ENCODE results near the gene NLRP14. TPM values are rescaled to one million over a fixed set of nuclear protein-coding genes. Genes with fewer than 3 reads are reported as not detected.

Gene NLRP14
- total RNA-seq, 1 donor from 2014 or later: not detected

Other genes with a start within 250 kb of the NLRP14 start
- 0.78 TPM for gene OR2AG2, start 248.5 kb upstream of the NLRP14 start, total RNA-seq (ENCODE audit: unreplicated experiment)
- gene OR2AG1, start 237.5 kb upstream of the NLRP14 start, total RNA-seq (ENCODE audit: unreplicated experiment): not detected
- 0.56 TPM for gene OR6A2, start 220.8 kb upstream of the NLRP14 start, total RNA-seq (ENCODE audit: unreplicated experiment)
- gene OR10A5, start 174.8 kb upstream of the NLRP14 start, total RNA-seq (ENCODE audit: unreplicated experiment): not detected
- gene OR10A2, start 157.4 kb upstream of the NLRP14 start, total RNA-seq (ENCODE audit: unreplicated experiment): not detected
- gene OR10A4, start 143.9 kb upstream of the NLRP14 start, total RNA-seq (ENCODE audit: unreplicated experiment): not detected
- 0.64 TPM for gene OR2D2, start 128.0 kb upstream of the NLRP14 start, total RNA-seq (ENCODE audit: unreplicated experiment)
- not detected for gene OR2D3, start 99.5 kb upstream of the NLRP14 start, total RNA-seq (ENCODE audit: unreplicated experiment)
- gene ZNF215, start 94.1 kb upstream of the NLRP14 start, total RNA-seq (ENCODE audit: unreplicated experiment): 7.0 TPM
- 1.8 TPM for gene ZNF214, start 133 bp upstream of the NLRP14 start, total RNA-seq (ENCODE audit: unreplicated experiment)
- not detected for gene RBMXL2, start 68.5 kb downstream of the NLRP14 start, total RNA-seq (ENCODE audit: unreplicated experiment)
- gene SYT9, start 231.4 kb downstream of the NLRP14 start, total RNA-seq (ENCODE audit: unreplicated experiment): 3.7 TPM

All from glutamatergic neuron (in vitro differentiated cells).